OCI-LY7 (cell line): ENCODE results near the gene CLCN6. TPM values are rescaled to one million over a fixed set of nuclear protein-coding genes. Genes with fewer than 3 reads are reported as not detected.

Experiments
- BruUV-seq: library from RNA; stranded (reverse); fragments of 400-500 nt; replicated peaks from 2 replicates; lab custom pipeline; 2021; lab: Mats Ljungman, UMichigan
- CTCF ChIA-PET: fragments of 300-600 bp; sonication (Branson Sonifier 250); formaldehyde crosslinking; loops from one replicate; lab custom pipeline; 2022; ENCODE audit warnings: antibody characterized with exemption; ENCODE audit not compliant: unreplicated experiment; lab: Charles Lee
- POLR2A ChIA-PET: fragments of 300-600 bp; sonication (Branson Sonifier 250); formaldehyde crosslinking; loops from one replicate; lab custom pipeline; 2022; ENCODE audit warnings: antibody characterized with exemption; lab: Charles Lee
- DNase-seq: peaks from one replicate; pipeline ENCODE4 v3.0.0-alpha.2; 2015; ENCODE audit warnings: low spot score
- H2AFZ ChIP-seq: fragments of 200-600 bp; sonication (generic), shearing (Covaris generic); 2 replicates; pipeline ENCODE4 v1.6.1; 2014; ENCODE audit warnings: mild to moderate bottlenecking, antibody characterized with exemption, low read length, moderate library complexity
- H3K27ac ChIP-seq: fragments of 200-600 bp; sonication (generic); 2 replicates; pipeline ENCODE4 v1.5.1; 2014; ENCODE audit warnings: mixed run types, low read depth, mild to moderate bottlenecking, moderate library complexity, low read length, inconsistent platforms; ENCODE audit not compliant: poor library complexity, severe bottlenecking
- H3K36me3 ChIP-seq: fragments of 200-600 bp; sonication (generic); 2 replicates; pipeline ENCODE4 v1.6.1; 2014; ENCODE audit warnings: mild to moderate bottlenecking, antibody characterized with exemption, low read length, moderate library complexity, mixed read lengths; ENCODE audit not compliant: insufficient read depth
- H3K4me1 ChIP-seq: fragments of 200-600 bp; sonication (generic); 2 replicates; pipeline ENCODE4 v1.5.1; 2014; ENCODE audit warnings: mild to moderate bottlenecking, low read length; ENCODE audit not compliant: insufficient read depth, poor library complexity, severe bottlenecking
- H3K4me2 ChIP-seq: fragments of 200-600 bp; sonication (generic); 2 replicates; pipeline ENCODE4 v1.6.1; 2014; ENCODE audit warnings: mild to moderate bottlenecking, low read length
- H3K4me3 ChIP-seq: fragments of 200-600 bp; sonication (generic); 2 replicates; pipeline ENCODE4 v1.5.1; 2014; ENCODE audit warnings: mild to moderate bottlenecking, low read depth, low read length; ENCODE audit not compliant: poor library complexity, severe bottlenecking
- H3K79me2 ChIP-seq: fragments of 200-600 bp; sonication (generic); 2 replicates; pipeline ENCODE4 v1.6.1; 2016; ENCODE audit warnings: low read depth, mild to moderate bottlenecking, low read length, moderate library complexity, mixed read lengths; ENCODE audit not compliant: insufficient read depth
- H3K9me2 ChIP-seq: fragments of 200-600 bp; sonication (generic); 2 replicates; pipeline ENCODE4 v1.6.1; 2016; ENCODE audit warnings: mild to moderate bottlenecking, low read length, mixed read lengths; ENCODE audit not compliant: insufficient read depth
- H3K9me3 ChIP-seq: fragments of 200-600 bp; sonication (generic); 2 replicates; pipeline ENCODE4 v1.6.1; 2014; ENCODE audit warnings: mild to moderate bottlenecking, mixed run types, low read length, mixed read lengths
- H4K20me1 ChIP-seq: fragments of 200-600 bp; sonication (generic); 2 replicates; pipeline ENCODE4 v1.6.1; 2014; ENCODE audit warnings: mild to moderate bottlenecking, antibody characterized with exemption, low read length, moderate library complexity, mixed read lengths; ENCODE audit not compliant: insufficient read depth
- CTCF ChIP-seq: fragments of 200-600 bp; sonication (generic); conservative IDR thresholded peaks from 2 replicates; pipeline ENCODE4 v1.5.1; 2014; ENCODE audit warnings: mild to moderate bottlenecking, antibody characterized with exemption, low read length, moderate library complexity, mixed read lengths
- EZH2phosphoT487 ChIP-seq: fragments of 200-600 bp; sonication (generic); IDR thresholded peaks from 2 replicates; pipeline ENCODE4 v1.6.1; 2018; ENCODE audit warnings: low read depth, borderline replicate concordance, mild to moderate bottlenecking, mixed run types, antibody characterized with exemption, low read length, moderate library complexity, mixed read lengths
- intact Hi-C: fragments of 100-400 bp; cut with micrococcal nuclease; formaldehyde crosslinking; loops from one replicate; pipeline ENCODE4 v1.10.0; 2022; ENCODE audit not compliant: unreplicated experiment
- total RNA-seq, 2 experiments: library from RNA; depleted of rRNA in 1 of 2; stranded (reverse); fragments of >200 nt in 1 of 2; shearing (Covaris generic) in 1 of 2; gene quantifications; 2 replicates each; pipeline ENCODE4 v1.2.3, GENCODE V29; 2014 to 2022

CLCN6 gene
- total RNA-seq, 2 experiments from 2014 or later, result 19.7 to 65.8 TPM

GRCh38 chr1:11778336-11778735, 27.7 kb upstream of the CLCN6 start:
- POLR2A ChIA-PET, result no interaction called here
- Histone ChIP-seq H3K79me2 (no peaks in the 10 kb centered on the region), H3K4me3 (no peak overlapping the region), H3K9me2 (no peaks in the 10 kb centered on the region), H3K27ac (no peak overlapping the region), H4K20me1 (no peaks in the 10 kb centered on the region), H2AFZ (no peak overlapping the region), H3K4me1 (peaks cover 14% of the 10 kb centered on the region), H3K4me2 (no peak overlapping the region), H3K9me3 (no peaks in the 10 kb centered on the region), H3K36me3 (no peaks in the 10 kb centered on the region)
- no TSS peak for BruUV-seq
- TF ChIP-seq CTCF, result no peak
- TF ChIP-seq EZH2phosphoT487, result no peak
- DNase-seq, result no peak
- CTCF ChIA-PET, result no interaction called here
- intact Hi-C loops, result no loop called here

- Histone ChIP-seq H2AFZ (no peak overlapping the region), H3K9me3 (no peaks in the 10 kb centered on the region), H3K4me2 (no peak overlapping the region), H3K9me2 (no peaks in the 10 kb centered on the region), H3K27ac (no peak overlapping the region), H3K36me3 (no peaks in the 10 kb centered on the region), H3K79me2 (no peaks in the 10 kb centered on the region), H3K4me3 (no peak overlapping the region), H4K20me1 (no peaks in the 10 kb centered on the region), H3K4me1 (peaks cover 14% of the 10 kb centered on the region)
- intact Hi-C loops, result no loop called here
- no TSS peak for BruUV-seq
- TF ChIP-seq EZH2phosphoT487, result no peak
- ChIA-PET POLR2A (no interaction called here), CTCF (no interaction called here)
- DNase-seq, result no peak
These were observed 27.0 kb upstream of the CLCN6 start for GRCh38 chr1:11778844-11779623.

- no peaks in the 10 kb centered on the region for H3K79me2 ChIP-seq
- TF ChIP-seq CTCF (no peak), EZH2phosphoT487 (no peak)
- POLR2A ChIA-PET, result interaction anchor here (0.5 kb wide), 1 partner anchor 17 kb away, joined by 3 read pairs; no protein-coding TSS in a partner anchor
- no peaks in the 10 kb centered on the region for H4K20me1 ChIP-seq
- CTCF ChIA-PET, result no interaction called here
- H3K9me2 ChIP-seq, result no peaks in the 10 kb centered on the region
- BruUV-seq, result no TSS peak
- no peak for DNase-seq
- H3K4me3 ChIP-seq, result no peak overlapping the region
- no peak overlapping the region for H2AFZ ChIP-seq
- intact Hi-C loops, result no loop called here
- no peak overlapping the region for H3K27ac ChIP-seq
- no peak overlapping the region for H3K4me2 ChIP-seq
- H3K36me3 ChIP-seq, result no peaks in the 10 kb centered on the region
- peaks cover 15% of the 10 kb centered on the region for H3K4me1 ChIP-seq
- H3K9me3 ChIP-seq, result no peaks in the 10 kb centered on the region
These were observed 26.1 kb upstream of the CLCN6 start for GRCh38 chr1:11779715-11780379.
